DOHH2 (cell line): ENCODE data around the gene ERC2.

ENCODE experiments used
- H3F3A ChIP-seq: fragments of 200-600 bp; sonication (generic), shearing (Covaris generic); 2 replicates; pipeline ENCODE4 v1.6.0; 2016; ENCODE audit warnings: antibody characterized with exemption, mild to moderate bottlenecking; ENCODE audit not compliant: control insufficient read depth, insufficient read depth
- H3K27ac ChIP-seq: fragments of 200-600 bp; sonication (generic); 2 replicates; pipeline ENCODE4 v1.5.1; 2014; ENCODE audit warnings: low read depth, mild to moderate bottlenecking, low read length, moderate library complexity
- H3K27me3 ChIP-seq: fragments of 200-600 bp; sonication (generic); 2 replicates; pipeline ENCODE4 v1.6.1; 2014; ENCODE audit warnings: mild to moderate bottlenecking, low read length, mixed read lengths; ENCODE audit not compliant: control insufficient read depth
- H3K36me3 ChIP-seq: fragments of 200-600 bp; sonication (generic); 2 replicates; pipeline ENCODE4 v1.6.1; 2014; ENCODE audit warnings: mild to moderate bottlenecking, low read length, moderate library complexity, mixed read lengths; ENCODE audit not compliant: control insufficient read depth
- H3K4me1 ChIP-seq: fragments of 200-600 bp; sonication (generic); 2 replicates; pipeline ENCODE4 v1.6.1; 2014; ENCODE audit warnings: mild to moderate bottlenecking, low read length, mixed read lengths; ENCODE audit not compliant: control insufficient read depth
- H3K4me2 ChIP-seq: fragments of 200-600 bp; sonication (generic); 2 replicates; pipeline ENCODE4 v1.6.0; 2014; ENCODE audit warnings: mild to moderate bottlenecking, low read length, moderate library complexity
- H3K4me3 ChIP-seq: fragments of 200-600 bp; sonication (generic); 2 replicates; pipeline ENCODE4 v1.5.1; 2014; ENCODE audit warnings: mild to moderate bottlenecking, low read length, mixed read lengths
- H3K79me2 ChIP-seq: fragments of 200-600 bp; sonication (generic); 2 replicates; pipeline ENCODE4 v1.6.1; 2014; ENCODE audit warnings: mild to moderate bottlenecking, low read length, mixed read lengths; ENCODE audit not compliant: control insufficient read depth
- H3K9me2 ChIP-seq: fragments of 200-600 bp; sonication (generic); replicated peaks from 2 replicates; pipeline ENCODE4 v1.6.1; 2014; ENCODE audit warnings: mild to moderate bottlenecking, low read length, mixed read lengths; ENCODE audit not compliant: control insufficient read depth
- H3K9me3 ChIP-seq: fragments of 200-600 bp; sonication (generic); 2 replicates; pipeline ENCODE4 v1.6.1; 2014; ENCODE audit warnings: antibody characterized with exemption, low read length, mixed read lengths; ENCODE audit not compliant: control insufficient read depth, insufficient read depth
- H4K20me1 ChIP-seq: fragments of 200-600 bp; sonication (generic); 2 replicates; pipeline ENCODE4 v1.6.0; 2014; ENCODE audit warnings: low read depth, mild to moderate bottlenecking, antibody characterized with exemption, low read length, moderate library complexity; ENCODE audit not compliant: control insufficient read depth, insufficient read depth
- CTCF ChIP-seq: fragments of 200-600 bp; sonication (generic); IDR thresholded peaks from one replicate; pipeline ENCODE4 v1.5.1; 2014; ENCODE audit warnings: antibody characterized with exemption, mild to moderate bottlenecking, low read depth, low read length; ENCODE audit not compliant: poor library complexity, severe bottlenecking
- EZH2phosphoT487 ChIP-seq: fragments of 200-600 bp; sonication (generic); IDR thresholded peaks from 2 replicates; pipeline ENCODE4 v1.6.1; 2017; ENCODE audit warnings: borderline replicate concordance, mild to moderate bottlenecking, antibody characterized with exemption, low read length, moderate library complexity, mixed read lengths

ERC2 gene

GRCh38 chr3:55698831-55699230 lies 769.4 kb downstream of the ERC2 start:
- H3K4me2 ChIP-seq = no peak overlapping the region
- no peak overlapping the region for H3K27ac ChIP-seq
- no peaks in the 10 kb centered on the region for H3K4me1 ChIP-seq

GRCh38 chr3:55697177-55697865 lies 770.9 kb downstream of the ERC2 start:
- Histone ChIP-seq H3K9me2 (no peaks in the 10 kb centered on the region), H3K4me1 (no peaks in the 10 kb centered on the region), H3K27me3 (no peaks in the 10 kb centered on the region), H3F3A (no peaks in the 10 kb centered on the region), H3K79me2 (no peaks in the 10 kb centered on the region), H3K4me3 (no peak overlapping the region), H3K9me3 (no peaks in the 10 kb centered on the region), H3K27ac (no peak overlapping the region), H3K4me2 (no peak overlapping the region), H4K20me1 (no peaks in the 10 kb centered on the region), H3K36me3 (no peaks in the 10 kb centered on the region)
- TF ChIP-seq CTCF (no peak), EZH2phosphoT487 (no peak)

More at GRCh38 chr3:55698831-55699230, 769.4 kb downstream of the ERC2 start:
- TF ChIP-seq CTCF (no peak), EZH2phosphoT487 (no peak)
- no peaks in the 10 kb centered on the region for H3K9me3 ChIP-seq
- no peak overlapping the region for H3K4me3 ChIP-seq
- no peaks in the 10 kb centered on the region for H3K9me2 ChIP-seq
- no peaks in the 10 kb centered on the region for H3F3A ChIP-seq
- H4K20me1 ChIP-seq = no peaks in the 10 kb centered on the region
- no peaks in the 10 kb centered on the region for H3K79me2 ChIP-seq
- no peaks in the 10 kb centered on the region for H3K27me3 ChIP-seq
- H3K36me3 ChIP-seq = no peaks in the 10 kb centered on the region

GRCh38 chr3:55692957-55693558 lies 775.2 kb downstream of the ERC2 start:
- Histone ChIP-seq H3K36me3 (no peaks in the 10 kb centered on the region), H3K4me1 (no peaks in the 10 kb centered on the region), H3K9me2 (no peaks in the 10 kb centered on the region), H3F3A (no peaks in the 10 kb centered on the region), H3K9me3 (no peaks in the 10 kb centered on the region), H3K4me3 (no peak overlapping the region), H3K4me2 (no peak overlapping the region), H4K20me1 (no peaks in the 10 kb centered on the region), H3K79me2 (no peaks in the 10 kb centered on the region), H3K27me3 (peaks cover 12% of the 10 kb centered on the region), H3K27ac (no peak overlapping the region)
- TF ChIP-seq EZH2phosphoT487 = no peak
- no peak for TF ChIP-seq CTCF
